Retinal pigment epithelial cell (primary cell): ENCODE data around the gene FRA10AC1.

ENCODE experiments used
- DNase-seq: peaks from one replicate; pipeline ENCODE4 v3.0.0-alpha.2; 2010; ENCODE audit warnings: low read depth
- H3K4me3 ChIP-seq: 2 replicates; pipeline ENCODE4 v1.5.1; 2011; ENCODE audit warnings: mild to moderate bottlenecking, low read length, control low read depth, moderate library complexity
- TF ChIP-seq, protein P1 (sequence below): conservative IDR thresholded peaks from 2 replicates; pipeline ENCODE4 v1.5.1; 2011; ENCODE audit warnings: low read depth, low read length, control low read depth, inconsistent platforms

Gene FRA10AC1

DNA sequence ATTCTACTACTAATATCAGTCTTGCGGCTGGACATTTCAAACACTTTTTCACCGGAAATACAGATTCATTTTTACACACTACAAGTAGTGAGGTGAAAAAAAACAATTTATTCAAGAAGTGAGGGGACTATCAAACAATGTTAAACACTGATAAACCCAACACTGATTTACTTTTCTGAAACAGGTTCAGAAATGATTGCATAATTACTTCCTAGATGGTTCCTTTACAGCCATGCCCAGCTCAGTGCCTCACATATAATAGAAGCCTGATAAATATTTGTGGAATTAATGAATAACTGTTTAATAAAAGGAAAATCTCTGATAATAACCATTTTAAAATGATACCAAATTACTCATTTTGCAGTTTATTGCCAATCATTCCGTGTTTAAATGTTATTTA is 34.6 kb downstream of the FRA10AC1 start:
- TF ChIP-seq, protein P1, sequence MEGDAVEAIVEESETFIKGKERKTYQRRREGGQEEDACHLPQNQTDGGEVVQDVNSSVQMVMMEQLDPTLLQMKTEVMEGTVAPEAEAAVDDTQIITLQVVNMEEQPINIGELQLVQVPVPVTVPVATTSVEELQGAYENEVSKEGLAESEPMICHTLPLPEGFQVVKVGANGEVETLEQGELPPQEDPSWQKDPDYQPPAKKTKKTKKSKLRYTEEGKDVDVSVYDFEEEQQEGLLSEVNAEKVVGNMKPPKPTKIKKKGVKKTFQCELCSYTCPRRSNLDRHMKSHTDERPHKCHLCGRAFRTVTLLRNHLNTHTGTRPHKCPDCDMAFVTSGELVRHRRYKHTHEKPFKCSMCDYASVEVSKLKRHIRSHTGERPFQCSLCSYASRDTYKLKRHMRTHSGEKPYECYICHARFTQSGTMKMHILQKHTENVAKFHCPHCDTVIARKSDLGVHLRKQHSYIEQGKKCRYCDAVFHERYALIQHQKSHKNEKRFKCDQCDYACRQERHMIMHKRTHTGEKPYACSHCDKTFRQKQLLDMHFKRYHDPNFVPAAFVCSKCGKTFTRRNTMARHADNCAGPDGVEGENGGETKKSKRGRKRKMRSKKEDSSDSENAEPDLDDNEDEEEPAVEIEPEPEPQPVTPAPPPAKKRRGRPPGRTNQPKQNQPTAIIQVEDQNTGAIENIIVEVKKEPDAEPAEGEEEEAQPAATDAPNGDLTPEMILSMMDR: no peak
- DNase-seq: no peak
- H3K4me3 ChIP-seq: no peak overlapping the region

DNA sequence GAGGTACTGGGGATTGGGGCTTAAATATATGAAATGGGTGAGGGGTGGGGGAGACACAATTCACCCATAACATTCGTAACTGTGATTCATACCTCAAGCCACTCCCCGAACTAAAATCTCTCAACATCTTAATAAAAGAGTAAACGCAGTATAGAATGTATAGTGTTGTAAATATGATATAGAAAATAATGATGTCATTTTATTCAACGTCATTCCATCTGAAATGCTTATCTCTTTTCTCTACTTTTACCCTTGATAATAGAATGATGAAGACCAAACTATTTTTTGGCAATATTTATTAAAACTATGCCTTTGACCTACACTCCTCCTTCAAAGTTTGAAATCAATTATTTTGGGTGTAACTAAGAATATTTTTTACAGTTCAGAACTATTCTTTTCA is 36.4 kb downstream of the FRA10AC1 start:
- TF ChIP-seq, protein P1: no peak
- no peak overlapping the region for H3K4me3 ChIP-seq
- DNase-seq: no peak

DNA sequence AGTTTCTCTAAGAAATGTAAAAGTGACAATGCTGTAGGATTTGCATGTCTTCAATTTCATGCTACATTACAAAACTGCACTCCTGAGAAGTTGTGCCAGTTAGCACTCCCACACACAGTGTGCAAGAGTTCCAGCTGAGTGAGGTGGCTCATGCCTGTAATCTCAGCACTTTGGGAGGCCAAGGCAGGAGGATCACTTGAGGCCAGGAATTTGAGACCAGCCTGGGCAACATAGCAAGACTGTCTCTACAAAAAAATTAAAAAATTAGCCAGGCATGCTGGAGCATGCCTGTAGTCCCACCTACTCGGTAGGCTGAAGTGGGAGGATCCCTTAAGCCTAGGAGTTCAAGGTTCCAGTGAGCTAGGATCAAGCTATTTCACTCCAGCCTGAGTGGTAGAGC is 44.6 kb downstream of the FRA10AC1 start:
- TF ChIP-seq, protein P1: no peak
- H3K4me3 ChIP-seq: no peak overlapping the region
- no peak for DNase-seq

DNA sequence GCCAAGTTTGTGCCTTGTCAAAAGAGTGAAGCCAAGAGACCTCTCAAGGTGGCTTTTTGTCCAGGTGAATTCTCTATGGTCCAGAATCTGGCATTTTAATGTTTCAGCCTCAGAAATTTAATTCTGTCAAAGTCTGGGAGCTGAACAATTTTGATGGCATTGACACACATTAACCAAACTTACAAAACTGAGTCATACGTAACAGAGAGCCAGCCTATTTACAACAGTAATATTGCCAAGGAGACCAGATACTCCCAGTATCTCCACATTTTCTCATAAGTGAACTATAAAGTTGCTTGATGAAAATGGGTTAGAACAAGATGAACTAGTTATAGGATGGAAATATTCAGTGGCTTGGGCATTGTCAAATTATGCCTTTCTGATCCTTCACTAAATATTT is 46.2 kb downstream of the FRA10AC1 start:
- no peak for DNase-seq
- TF ChIP-seq, protein P1: no peak
- H3K4me3 ChIP-seq: no peak overlapping the region

DNA sequence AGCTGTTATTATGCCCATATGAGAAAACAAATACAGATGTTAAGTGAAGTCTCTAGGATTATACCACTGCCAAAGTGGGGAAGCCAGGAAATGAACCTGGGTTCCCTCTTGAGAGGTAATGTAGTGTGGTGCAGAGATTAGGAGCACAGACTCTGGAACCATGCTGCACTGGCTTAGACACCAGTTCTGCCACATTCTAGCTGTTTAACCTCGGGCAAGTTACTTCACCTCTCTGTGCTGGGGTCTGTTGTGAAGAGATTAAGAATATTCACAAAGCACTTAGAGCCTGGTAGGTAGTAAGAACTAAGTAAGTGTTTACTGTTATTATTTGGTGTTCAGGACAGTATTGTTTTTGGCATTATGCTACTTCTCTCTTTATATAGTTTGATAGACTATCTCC is 48.2 kb downstream of the FRA10AC1 start:
- no peak for DNase-seq
- TF ChIP-seq, protein P1: no peak
- no peak overlapping the region for H3K4me3 ChIP-seq

DNA sequence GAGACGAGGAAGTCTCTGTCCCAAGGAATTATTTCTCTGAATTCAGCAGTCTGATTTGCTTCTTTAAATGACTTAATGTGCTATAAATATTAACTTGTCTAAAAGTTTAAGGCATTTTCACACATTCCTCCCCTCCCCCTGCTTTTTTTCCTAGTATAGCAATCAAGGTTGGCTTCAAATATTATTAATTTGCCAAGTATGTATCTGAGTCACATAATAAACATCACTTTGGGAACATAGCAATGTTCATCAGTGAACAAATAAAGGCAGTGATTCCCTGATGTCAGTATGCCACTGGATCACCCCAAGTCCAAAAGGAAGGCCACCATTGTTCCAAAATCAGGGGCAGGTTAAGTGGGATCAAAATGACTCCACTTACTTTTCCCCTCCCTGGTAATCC is 49.5 kb downstream of the FRA10AC1 start:
- peak; percentile 9 for DNase-seq
- TF ChIP-seq, protein P1: no peak

DNA sequence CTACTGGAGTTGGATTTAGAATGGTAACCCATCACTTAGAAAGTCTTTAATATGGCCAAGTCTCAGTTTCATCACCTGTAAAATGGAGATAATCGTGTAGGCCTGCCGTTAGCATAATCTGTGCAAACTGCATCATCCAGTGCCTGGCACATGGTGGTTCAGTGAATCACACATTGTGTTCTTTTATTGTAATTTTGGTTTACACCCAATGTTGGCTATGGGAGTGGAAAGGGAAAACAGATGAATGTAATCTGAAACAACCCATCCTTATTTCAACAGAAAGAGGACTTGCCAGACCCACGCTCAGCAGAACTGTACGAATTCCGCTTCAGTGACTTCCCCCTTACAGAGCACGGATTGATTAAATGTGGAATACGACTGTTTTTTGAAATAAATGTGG is 62.6 kb downstream of the FRA10AC1 start:
- TF ChIP-seq, protein P1: no peak
- DNase-seq: no peak
- no peak overlapping the region for H3K4me3 ChIP-seq

More for the DNA sequence above, 49.5 kb downstream of the FRA10AC1 start:
- no peak overlapping the region for H3K4me3 ChIP-seq
